ENCODE measurements around the gene FGF2.
"Not testable (repeated sequence)": the region's sequence is repeated elsewhere in the genome, so short reads cannot be mapped to it uniquely, and the experiment has no call there.

Gene FGF2

DNA sequence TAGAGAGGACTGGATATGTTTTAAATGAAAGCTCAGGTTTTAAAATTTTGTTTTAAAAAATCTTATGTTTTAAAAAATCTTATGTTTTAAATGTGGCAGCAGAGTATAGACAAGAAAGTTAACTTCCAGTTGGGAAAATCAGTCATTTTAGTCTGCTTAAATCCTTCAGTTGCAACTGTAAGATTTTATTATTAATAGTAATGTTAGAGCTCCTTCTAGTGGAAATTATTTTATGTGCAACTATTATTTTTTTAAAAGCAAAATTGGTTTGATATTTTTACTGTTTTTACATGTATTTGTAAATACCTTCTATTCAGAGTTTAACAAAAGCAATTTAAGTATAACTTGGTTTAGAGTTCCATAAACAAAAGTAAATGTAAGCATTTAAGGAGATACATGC, 104.2 kb downstream of the FGF2 start:
- no peak for DNase-seq (ENCODE audit: low read depth)

DNA sequence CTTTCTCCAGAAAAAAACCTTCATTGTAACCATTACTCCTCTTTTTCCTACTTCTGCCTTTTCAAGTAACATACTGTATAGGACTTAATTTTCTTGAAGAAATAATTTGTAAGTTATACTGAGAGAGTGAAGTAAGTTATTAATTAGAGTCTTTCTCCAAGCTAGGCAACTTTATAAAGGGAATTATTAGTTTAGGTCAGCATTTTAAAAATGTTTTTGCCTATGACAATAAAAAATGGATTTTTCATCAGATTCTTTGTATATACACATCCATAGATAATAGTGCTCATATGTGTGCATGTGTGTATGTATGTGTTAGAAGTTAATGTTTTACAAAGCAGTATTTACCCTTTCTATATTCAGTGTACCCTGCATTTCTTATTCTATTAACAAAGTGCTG, 106.1 kb downstream of the FGF2 start:
- DNase-seq (ENCODE audit: low read depth) = no peak

DNA sequence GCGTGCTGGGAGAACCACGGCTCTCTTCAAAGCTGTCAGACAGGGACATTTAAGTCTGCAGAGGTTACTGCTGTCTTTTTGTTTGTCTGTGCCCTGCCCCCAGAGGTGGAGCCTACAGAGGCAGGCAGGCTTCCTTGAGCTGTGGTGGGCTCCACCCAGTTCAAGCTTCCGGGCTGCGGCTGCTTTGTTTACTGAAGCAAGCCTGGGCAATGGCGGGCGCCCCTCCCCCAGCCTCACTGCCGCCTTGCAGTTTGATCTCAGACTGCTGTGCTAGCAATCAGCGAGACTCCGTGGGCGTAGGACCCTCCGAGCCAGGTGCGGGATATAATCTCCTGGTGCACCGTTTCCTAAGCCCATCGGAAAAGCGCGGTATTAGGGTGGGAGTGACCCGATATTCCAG, 118.5 kb downstream of the FGF2 start:
- not testable (repeated sequence) for DNase-seq (ENCODE audit: low read depth)

DNA sequence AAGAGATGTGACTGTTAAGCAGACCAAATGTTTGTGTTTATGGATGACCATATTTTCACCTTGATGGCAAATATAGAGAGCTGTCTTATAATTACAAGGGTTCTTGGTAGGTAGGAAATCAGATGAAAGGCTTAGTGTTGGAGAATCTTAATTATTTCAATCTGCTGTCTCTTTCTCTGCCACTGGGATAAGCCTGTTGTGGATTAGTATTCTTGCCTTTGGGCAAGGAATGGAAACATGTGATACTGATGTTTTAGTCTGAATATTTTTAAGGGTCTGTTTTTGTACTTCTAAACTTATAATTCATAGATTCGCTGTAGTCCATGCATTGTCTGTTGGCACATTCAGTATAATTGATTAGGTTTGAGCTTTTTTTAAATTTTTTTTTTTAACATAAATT, 119.5 kb downstream of the FGF2 start:
- no peak for DNase-seq (ENCODE audit: low read depth)

Measured in stromal cell of bone marrow (primary cell).